CD4-positive, alpha-beta T cell (primary cell): ENCODE results near the gene NEIL1. TPM values are rescaled to one million over a fixed set of nuclear protein-coding genes. Genes with fewer than 3 reads are reported as not detected.

Source experiments
- ATAC-seq: fragments of 200-7000 bp; cut with Tn5 transposase; one replicate; pipeline ENCODE4 v1.10.0; 2022; ENCODE audit warnings: mild to moderate bottlenecking; ENCODE audit not compliant: poor library complexity
- CTCF ChIA-PET: fragments of 350-600 bp; sonication (Branson Sonifier 250); formaldehyde crosslinking; loops from one replicate; lab custom pipeline; 2021; ENCODE audit warnings: antibody characterized with exemption, inconsistent platforms; lab: Charles Lee
- POLR2A ChIA-PET: fragments of 350-600 bp; sonication (Branson Sonifier 250); formaldehyde crosslinking; loops from one replicate; lab custom pipeline; 2021; ENCODE audit warnings: antibody characterized with exemption, inconsistent platforms; lab: Charles Lee
- DNase-seq, 14 experiments: peaks; one replicate each; pipeline ENCODE4 v3.0.0-alpha.2; 2013 to 2020; ENCODE audit warnings: mixed read lengths in 2 of 14
- H3K27ac ChIP-seq, 2 donors: one replicate each; pipeline versions ENCODE4 v1.5.1 to v1.7.0; 2013; ENCODE audit warnings: low read length in 2 of 2, low read depth in 1 of 2, mild to moderate bottlenecking in 1 of 2
- H3K27me3 ChIP-seq, 2 experiments: 1 replicate in 1 of 2; 2 replicates in 1 of 2; pipeline versions ENCODE4 v1.6.1 to v1.7.0; 2013; ENCODE audit warnings: low read length in 2 of 2, control low read depth in 1 of 2, mild to moderate bottlenecking in 1 of 2, moderate library complexity in 1 of 2; ENCODE audit not compliant: insufficient read depth in 2 of 2, control insufficient read depth in 1 of 2
- H3K36me3 ChIP-seq: one replicate; pipeline ENCODE4 v1.6.1; 2013; ENCODE audit warnings: low read length, control low read depth; ENCODE audit not compliant: insufficient read depth
- H3K4me1 ChIP-seq: one replicate; pipeline ENCODE4 v1.6.1; 2013; ENCODE audit warnings: low read length, control low read depth; ENCODE audit not compliant: insufficient read depth
- H3K4me3 ChIP-seq: one replicate; pipeline ENCODE4 v1.5.1; 2013; ENCODE audit warnings: mild to moderate bottlenecking, low read length, moderate library complexity
- H3K9me3 ChIP-seq, 2 experiments: 1 replicate in 1 of 2; 2 replicates in 1 of 2; pipeline versions ENCODE4 v1.6.1 to v1.7.0; 2013; ENCODE audit warnings: low read length in 2 of 2, mild to moderate bottlenecking in 2 of 2, control low read depth in 1 of 2, moderate library complexity in 1 of 2; ENCODE audit not compliant: control insufficient read depth in 1 of 2, insufficient read depth in 1 of 2
- H3K27ac Mint-ChIP-seq: one replicate; pipeline ENCODE4 v1.8.0; 2020; ENCODE audit warnings: mixed read lengths
- H3K27me3 Mint-ChIP-seq: one replicate; pipeline ENCODE4 v1.8.0; 2021; ENCODE audit warnings: mixed read lengths
- H3K36me3 Mint-ChIP-seq: one replicate; pipeline ENCODE4 v1.8.0; 2021; ENCODE audit warnings: low read depth, mixed read lengths
- H3K4me1 Mint-ChIP-seq: one replicate; pipeline ENCODE4 v1.8.0; 2021; ENCODE audit warnings: low read depth, mixed read lengths
- H3K4me3 Mint-ChIP-seq: one replicate; pipeline ENCODE4 v1.8.0; 2020; ENCODE audit warnings: mild to moderate bottlenecking, mixed read lengths
- H3K9me3 Mint-ChIP-seq: one replicate; pipeline ENCODE4 v1.8.0; 2020; ENCODE audit warnings: mixed read lengths
- intact Hi-C, 2 experiments: fragments of 100-400 bp; cut with DNase I in 1 of 2; cut with micrococcal nuclease in 1 of 2; formaldehyde crosslinking; loops; one replicate each; pipeline versions ENCODE4 v1.15.1 to v1.9.0; 2023 to 2025; cut with DNase I, micrococcal nuclease
- total RNA-seq, 174 experiments: library from RNA in 2 of 174; stranded (reverse) in 2 of 174; gene quantifications; one replicate each; pipeline ENCODE4 v1.2.3 and lab custom pipeline; 2021 to 2026
- TF ChIP-seq, protein P1 (sequence below): fragments of 200-600 bp; IDR thresholded peaks from one replicate; pipeline ENCODE4 v1.8.0; 2022; ENCODE audit warnings: antibody characterized with exemption, mild to moderate bottlenecking

NEIL1 gene
- total RNA-seq, 2 experiments from 2014 or later = 30.5 to 30.6 TPM

DNA sequence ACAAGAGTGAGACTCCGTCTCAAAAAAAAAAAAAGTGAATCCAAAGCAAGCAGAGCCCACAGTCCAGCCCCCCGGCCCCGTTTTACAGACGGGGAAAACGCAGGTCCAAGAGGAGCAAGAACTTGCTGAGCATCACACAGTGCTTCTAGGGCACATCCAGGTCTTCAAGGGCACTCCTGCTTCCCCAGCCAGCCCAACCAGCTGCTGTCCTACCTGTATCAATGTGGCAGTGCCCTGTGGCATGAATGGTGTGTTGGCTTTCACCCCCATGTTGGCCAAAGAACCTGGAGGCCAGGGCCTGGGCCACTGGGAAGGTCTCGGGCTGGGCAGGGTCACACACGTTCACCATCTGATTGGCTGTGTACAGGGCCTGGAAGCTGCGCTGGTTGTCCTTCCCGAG is 16.9 kb downstream of the NEIL1 start:
- Mint-ChIP-seq H3K4me1 (peaks cover 18% of the 10 kb centered on the region), H3K9me3 (no peaks in the 10 kb centered on the region), H3K27ac (no peak overlapping the region), H3K27me3 (no peaks in the 10 kb centered on the region), H3K36me3 (peaks cover 67% of the 10 kb centered on the region), H3K4me3 (no peak overlapping the region)
- peaks cover 78% of the 10 kb centered on the region for H3K36me3 ChIP-seq
- POLR2A ChIA-PET = interaction anchor here (1.2 kb wide), 1 partner anchor 277 kb away, joined by 4 read pairs; no protein-coding TSS in a partner anchor
- H3K9me3 ChIP-seq = peaks cover 0 to 3% of the 10 kb centered on the region in 2 experiments
- H3K4me3 ChIP-seq = no peak overlapping the region
- intact Hi-C loops = no loop called here
- CTCF ChIA-PET = no interaction called here
- no peaks in the 10 kb centered on the region for H3K27me3 ChIP-seq
- TF ChIP-seq, protein P1, sequence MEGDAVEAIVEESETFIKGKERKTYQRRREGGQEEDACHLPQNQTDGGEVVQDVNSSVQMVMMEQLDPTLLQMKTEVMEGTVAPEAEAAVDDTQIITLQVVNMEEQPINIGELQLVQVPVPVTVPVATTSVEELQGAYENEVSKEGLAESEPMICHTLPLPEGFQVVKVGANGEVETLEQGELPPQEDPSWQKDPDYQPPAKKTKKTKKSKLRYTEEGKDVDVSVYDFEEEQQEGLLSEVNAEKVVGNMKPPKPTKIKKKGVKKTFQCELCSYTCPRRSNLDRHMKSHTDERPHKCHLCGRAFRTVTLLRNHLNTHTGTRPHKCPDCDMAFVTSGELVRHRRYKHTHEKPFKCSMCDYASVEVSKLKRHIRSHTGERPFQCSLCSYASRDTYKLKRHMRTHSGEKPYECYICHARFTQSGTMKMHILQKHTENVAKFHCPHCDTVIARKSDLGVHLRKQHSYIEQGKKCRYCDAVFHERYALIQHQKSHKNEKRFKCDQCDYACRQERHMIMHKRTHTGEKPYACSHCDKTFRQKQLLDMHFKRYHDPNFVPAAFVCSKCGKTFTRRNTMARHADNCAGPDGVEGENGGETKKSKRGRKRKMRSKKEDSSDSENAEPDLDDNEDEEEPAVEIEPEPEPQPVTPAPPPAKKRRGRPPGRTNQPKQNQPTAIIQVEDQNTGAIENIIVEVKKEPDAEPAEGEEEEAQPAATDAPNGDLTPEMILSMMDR = no peak
- no peak overlapping the region for H3K27ac ChIP-seq
- ATAC-seq = no peak
- peaks cover 21% of the 10 kb centered on the region for H3K4me1 ChIP-seq
- no peak for DNase-seq

DNA sequence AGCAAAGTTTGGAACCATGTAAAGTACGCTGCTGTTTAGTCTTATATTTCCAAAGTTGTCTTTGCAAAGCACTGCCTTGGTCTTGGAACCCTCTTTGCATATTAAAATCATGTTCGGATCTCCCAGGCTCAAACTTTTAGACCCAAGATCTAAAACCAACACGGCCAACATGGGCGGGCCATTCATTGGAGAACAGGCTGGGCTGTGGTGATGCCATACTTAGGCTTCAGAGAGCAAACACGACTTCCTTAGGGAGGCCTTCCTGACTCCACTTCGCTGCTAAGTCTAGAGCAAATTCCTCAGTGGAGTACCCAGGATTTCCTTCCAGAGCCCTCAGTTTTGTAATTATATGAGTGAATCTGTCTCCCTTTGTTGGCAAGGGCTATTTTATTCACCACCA is 18.0 kb downstream of the NEIL1 start:
- Mint-ChIP-seq H3K4me3 (no peak overlapping the region), H3K9me3 (no peaks in the 10 kb centered on the region), H3K27me3 (no peaks in the 10 kb centered on the region), H3K27ac (no peak overlapping the region), H3K36me3 (peaks cover 70% of the 10 kb centered on the region), H3K4me1 (peaks cover 29% of the 10 kb centered on the region)
- H3K36me3 ChIP-seq = peaks cover 68% of the 10 kb centered on the region
- intact Hi-C loops = loop anchor here (5.0 kb wide), 4 partner anchors 87 to 823 kb away; partner anchors contain the start of genes ARID3B (in 1 of the 2), SIN3A (in 1 of the 2) and SNUPN (in 1 of the 2)
- peaks cover 0 to 3% of the 10 kb centered on the region in 2 experiments for H3K9me3 ChIP-seq
- peaks cover 31% of the 10 kb centered on the region for H3K4me1 ChIP-seq
- TF ChIP-seq, protein P1 = no peak
- H3K4me3 ChIP-seq = no peak overlapping the region
- H3K27me3 ChIP-seq = no peaks in the 10 kb centered on the region
- no peak for ATAC-seq
- no peak for DNase-seq
- H3K27ac ChIP-seq = no peak overlapping the region
- POLR2A ChIA-PET = interaction anchor here (1.2 kb wide), 1 partner anchor 276 kb away, joined by 4 read pairs; no protein-coding TSS in a partner anchor
- CTCF ChIA-PET = no interaction called here

GRCh38 chr15:75366163-75366562 is 19.3 kb downstream of the NEIL1 start:
- TF ChIP-seq, protein P1 = no peak
- H3K36me3 ChIP-seq = peaks cover 60% of the 10 kb centered on the region
- Mint-ChIP-seq H3K27me3 (no peaks in the 10 kb centered on the region), H3K36me3 (peaks cover 60% of the 10 kb centered on the region), H3K27ac (no peak overlapping the region), H3K4me3 (no peak overlapping the region), H3K4me1 (peaks cover 30% of the 10 kb centered on the region), H3K9me3 (no peaks in the 10 kb centered on the region)
- ATAC-seq (no peak), DNase-seq (no peak)
- POLR2A ChIA-PET = no interaction called here
- H3K27me3 ChIP-seq = no peaks in the 10 kb centered on the region
- H3K4me3 ChIP-seq = no peak overlapping the region
- intact Hi-C loops = loop anchor here (5.0 kb wide), 4 partner anchors 86 to 824 kb away; partner anchors contain the start of genes ARID3B (in 1 of the 2), SIN3A (in 1 of the 2) and SNUPN (in 1 of the 2)
- peaks cover 32% of the 10 kb centered on the region for H3K4me1 ChIP-seq
- CTCF ChIA-PET = no interaction called here
- H3K9me3 ChIP-seq = peaks cover 0 to 3% of the 10 kb centered on the region in 2 experiments
- no peak overlapping the region for H3K27ac ChIP-seq
